ENCODE data around the gene TUBB2B. TPM values are rescaled to one million over a fixed set of nuclear protein-coding genes. Genes with fewer than 3 reads are reported as not detected.
A peak's percentile ranks its signal among the peaks of the same experiment; 100 is the strongest.
"Not testable (repeated sequence)": the region's sequence is repeated elsewhere in the genome, so short reads cannot be mapped to it uniquely, and the experiment has no call there.

The TUBB2B gene
- total RNA-seq, 1 experiment from 2014 or later: 0.86 TPM

DNA sequence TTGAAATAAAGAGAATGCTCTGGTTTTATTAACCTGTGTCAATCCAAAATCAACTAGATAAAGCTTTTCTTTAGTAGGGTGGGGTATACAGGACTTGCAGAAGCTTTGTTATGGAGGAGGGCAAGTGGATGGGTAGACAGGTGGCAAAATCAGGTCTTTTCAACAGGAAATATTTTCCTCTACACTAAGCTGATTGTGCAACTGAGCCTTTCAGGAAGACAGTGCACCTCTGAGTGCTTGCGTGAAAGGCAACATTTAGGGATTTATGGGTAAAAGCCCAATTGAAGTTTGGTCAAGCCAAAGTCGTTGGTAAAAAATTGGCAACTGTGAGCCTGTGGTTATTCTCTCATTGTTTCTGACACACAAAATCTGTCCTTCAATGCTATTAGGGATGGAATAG is 46.3 kb downstream of the TUBB2B start:
- no peaks in the 10 kb centered on the region for H3K36me3 ChIP-seq (ENCODE audit: control insufficient read depth in 1 of 2, insufficient read depth in 2 of 2, low read length in 2 of 2)
- H3K9me2 ChIP-seq (ENCODE audit: insufficient read depth): no peaks in the 10 kb centered on the region
- TF ChIP-seq ZFX (IDR thresholded peaks at IDR 0.05) (no peak), JUND (IDR thresholded peaks at IDR 0.05) (no peak)
- no peaks in the 10 kb centered on the region for H4K20me1 ChIP-seq (ENCODE audit: insufficient read depth)
- ChIA-PET CTCF (no interaction called here), POLR2A (no interaction called here), RAD21 (ENCODE audit: low non-redundant PET in 1 of 2, low total read pairs in 2 of 2, uncharacterized antibody in 2 of 2, unreplicated experiment in 2 of 2) (no interaction called here)
- H3K9me3 ChIP-seq (ENCODE audit: control insufficient read depth in 1 of 2, insufficient read depth in 1 of 2, low read depth in 1 of 2, low read length in 2 of 2): no peaks in the 10 kb centered on the region
- H3K27me3 ChIP-seq (ENCODE audit: insufficient read depth, low read length): no peaks in the 10 kb centered on the region
- no peak overlapping the region for H3K27ac ChIP-seq (ENCODE audit: low read depth, low read length)
- BruUV-seq (replicated peaks): no TSS peak
- H3K4me1 ChIP-seq (ENCODE audit: control insufficient read depth in 1 of 2, insufficient read depth in 2 of 2, low read length in 2 of 2): peaks cover 5 to 10% of the 10 kb centered on the region in 2 experiments; a peak in 3 of 4 replicates
- H3K79me2 ChIP-seq (ENCODE audit: insufficient read depth, low read length): no peaks in the 10 kb centered on the region
- intact Hi-C loops (cut with micrococcal nuclease): no loop called here
- no peak overlapping the region for H3K4me2 ChIP-seq (ENCODE audit: low read length)
- no peak overlapping the region for H2AFZ ChIP-seq (ENCODE audit: low read depth, low read length, poor library complexity, severe bottlenecking)
- H3K9ac ChIP-seq (ENCODE audit: low read length): no peak overlapping the region
- no peak for DNase-seq (ENCODE audit: low read depth, low spot score)
- no peak for ATAC-seq
- no peak overlapping the region for H3K4me3 ChIP-seq (replicated peaks in 1 of 2; ENCODE audit: low read depth in 1 of 2, low read length in 2 of 2)

DNA sequence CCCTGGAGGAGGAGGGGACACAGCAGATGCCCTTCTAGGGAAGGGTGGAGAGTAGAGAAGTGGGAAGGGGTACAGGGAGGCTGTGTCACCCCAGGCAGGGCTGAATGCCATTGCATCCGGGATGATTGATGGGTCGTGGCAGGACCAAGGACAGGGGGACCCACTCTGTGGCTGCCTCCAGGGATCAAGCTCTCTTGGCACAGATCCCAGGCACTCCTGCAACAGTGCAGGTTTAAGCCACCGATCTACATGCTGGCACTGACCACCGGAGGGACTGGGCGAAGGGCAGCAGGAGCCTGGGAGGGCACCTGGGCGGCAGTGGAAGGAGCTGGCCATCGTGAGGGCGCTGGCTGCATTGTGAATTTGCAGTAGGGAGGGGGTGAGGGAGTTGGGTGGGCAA is 47.5 kb downstream of the TUBB2B start:
- H3K4me2 ChIP-seq (ENCODE audit: low read length); H3K9ac ChIP-seq (ENCODE audit: low read length); H3K27ac ChIP-seq (ENCODE audit: low read depth, low read length); DNase-seq (ENCODE audit: low read depth, low spot score); H2AFZ ChIP-seq (ENCODE audit: low read depth, low read length, poor library complexity, severe bottlenecking); BruUV-seq (replicated peaks); H3K9me2 ChIP-seq (ENCODE audit: insufficient read depth); H3K9me3 ChIP-seq (ENCODE audit: control insufficient read depth in 1 of 2, insufficient read depth in 1 of 2, low read depth in 1 of 2, low read length in 2 of 2); POLR2A ChIA-PET; H4K20me1 ChIP-seq (ENCODE audit: insufficient read depth); H3K4me3 ChIP-seq (replicated peaks in 1 of 2; ENCODE audit: low read depth in 1 of 2, low read length in 2 of 2); CTCF ChIA-PET; intact Hi-C loops (cut with micrococcal nuclease); H3K36me3 ChIP-seq (ENCODE audit: control insufficient read depth in 1 of 2, insufficient read depth in 2 of 2, low read length in 2 of 2); H3K27me3 ChIP-seq (ENCODE audit: insufficient read depth, low read length); RAD21 ChIA-PET (ENCODE audit: low non-redundant PET in 1 of 2, low total read pairs in 2 of 2, uncharacterized antibody in 2 of 2, unreplicated experiment in 2 of 2); H3K79me2 ChIP-seq (ENCODE audit: insufficient read depth, low read length): not testable (repeated sequence)
- peaks cover 5 to 21% of the 10 kb centered on the region in 2 experiments; a peak in 3 of 4 replicates for H3K4me1 ChIP-seq (ENCODE audit: control insufficient read depth in 1 of 2, insufficient read depth in 2 of 2, low read length in 2 of 2)
- ATAC-seq: peak; percentile 31; the same call in 1 of the 2 replicates

DNA sequence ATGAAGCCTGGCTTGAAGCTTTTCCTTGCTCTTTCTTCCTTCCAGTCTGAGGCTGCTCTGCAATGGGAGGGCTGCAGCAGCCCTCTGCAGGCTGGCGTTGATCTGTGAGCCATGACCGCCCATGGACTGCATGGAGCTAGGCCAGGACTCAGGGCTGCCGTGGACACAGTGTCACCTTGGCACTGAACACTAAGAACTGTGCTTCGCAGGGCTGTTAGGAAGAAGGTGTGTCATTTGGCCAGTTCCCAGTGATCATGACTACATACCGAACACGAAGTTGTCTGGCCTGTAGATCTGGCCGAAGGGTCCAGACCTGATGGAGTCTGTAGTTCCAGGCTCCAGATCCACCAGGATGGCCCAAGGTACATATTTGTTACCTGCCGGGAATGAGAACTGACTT is 48.8 kb downstream of the TUBB2B start:
- H2AFZ ChIP-seq (ENCODE audit: low read depth, low read length, poor library complexity, severe bottlenecking); H3K4me3 ChIP-seq (replicated peaks in 1 of 2; ENCODE audit: low read depth in 1 of 2, low read length in 2 of 2); H4K20me1 ChIP-seq (ENCODE audit: insufficient read depth); BruUV-seq (replicated peaks); RAD21 ChIA-PET (ENCODE audit: low non-redundant PET in 1 of 2, low total read pairs in 2 of 2, uncharacterized antibody in 2 of 2, unreplicated experiment in 2 of 2); H3K36me3 ChIP-seq (ENCODE audit: control insufficient read depth in 1 of 2, insufficient read depth in 2 of 2, low read length in 2 of 2); POLR2A ChIA-PET; H3K9me3 ChIP-seq (ENCODE audit: control insufficient read depth in 1 of 2, insufficient read depth in 1 of 2, low read depth in 1 of 2, low read length in 2 of 2); H3K4me2 ChIP-seq (ENCODE audit: low read length); intact Hi-C loops (cut with micrococcal nuclease); ATAC-seq; H3K27ac ChIP-seq (ENCODE audit: low read depth, low read length); H3K9me2 ChIP-seq (ENCODE audit: insufficient read depth); H3K27me3 ChIP-seq (ENCODE audit: insufficient read depth, low read length); H3K79me2 ChIP-seq (ENCODE audit: insufficient read depth, low read length); CTCF ChIA-PET; DNase-seq (ENCODE audit: low read depth, low spot score); H3K9ac ChIP-seq (ENCODE audit: low read length): not testable (repeated sequence)
- H3K4me1 ChIP-seq (ENCODE audit: control insufficient read depth in 1 of 2, insufficient read depth in 2 of 2, low read length in 2 of 2): peaks cover 13 to 34% of the 10 kb centered on the region in 2 experiments

All from HCT116 (cell line).